HUES48 (cell line): ENCODE results near the gene PLCD4.

ENCODE experiments used
- H3K27ac ChIP-seq: one replicate; pipeline ENCODE4 v1.7.0; 2013; ENCODE audit warnings: low read depth, low read length, inconsistent platforms
- H3K27me3 ChIP-seq: 2 replicates; pipeline ENCODE4 v1.6.1; 2013; ENCODE audit warnings: mild to moderate bottlenecking, low read length; ENCODE audit not compliant: control insufficient read depth, insufficient read depth
- H3K36me3 ChIP-seq: 2 replicates; pipeline ENCODE4 v1.6.1; 2013; ENCODE audit warnings: low read length; ENCODE audit not compliant: control insufficient read depth, insufficient read depth
- H3K4me1 ChIP-seq: 2 replicates; pipeline ENCODE4 v1.6.1; 2013; ENCODE audit warnings: mild to moderate bottlenecking, low read length; ENCODE audit not compliant: control insufficient read depth, insufficient read depth
- H3K4me3 ChIP-seq: 2 replicates; pipeline ENCODE4 v1.5.1; 2013; ENCODE audit warnings: mild to moderate bottlenecking, low read depth, low read length
- H3K9ac ChIP-seq: 2 replicates; pipeline ENCODE4 v1.6.1; 2013; ENCODE audit warnings: mild to moderate bottlenecking, low read depth, low read length, moderate library complexity
- H3K9me3 ChIP-seq: 2 replicates; pipeline ENCODE4 v1.6.1; 2013; ENCODE audit warnings: low read length; ENCODE audit not compliant: control insufficient read depth, insufficient read depth

PLCD4 gene

GRCh38 chr2:218607436-218608115 is at the start of gene PLCD4:
TSS of gene PLCD4 (plus strand) at chr2:218607899. CDS start at chr2:218615740, 7,841 bp downstream.
- Histone ChIP-seq H3K9me3 (no peaks in the 10 kb centered on the region), H3K27ac (peak within 1 kb of the TSS; percentile 13), H3K36me3 (no peaks in the 10 kb centered on the region), H3K9ac (no peak within 1 kb of the TSS), H3K27me3 (no peaks in the 10 kb centered on the region), H3K4me1 (peaks cover 10% of the 10 kb centered on the region), H3K4me3 (no peak within 1 kb of the TSS)

GRCh38 chr2:218557941-218558340 is 49.8 kb upstream of the PLCD4 start:
- Histone ChIP-seq H3K27ac (no peak overlapping the region), H3K4me1 (peaks cover 24% of the 10 kb centered on the region), H3K9me3 (peaks cover 3% of the 10 kb centered on the region; the same call in 1 of the 2 replicates), H3K4me3 (no peak overlapping the region), H3K27me3 (no peaks in the 10 kb centered on the region), H3K36me3 (peaks cover 76% of the 10 kb centered on the region), H3K9ac (no peak overlapping the region)

- H3K9me3 ChIP-seq, result no peaks in the 10 kb centered on the region
- H3K27ac ChIP-seq, result no peak overlapping the region
- peaks cover 22% of the 10 kb centered on the region for H3K4me1 ChIP-seq
- H3K4me3 ChIP-seq, result no peak overlapping the region
- peaks cover 74% of the 10 kb centered on the region for H3K36me3 ChIP-seq
- no peak overlapping the region for H3K9ac ChIP-seq
- no peaks in the 10 kb centered on the region for H3K27me3 ChIP-seq
Observed at GRCh38 chr2:218558986-218559385, 48.7 kb upstream of the PLCD4 start.

DNA sequence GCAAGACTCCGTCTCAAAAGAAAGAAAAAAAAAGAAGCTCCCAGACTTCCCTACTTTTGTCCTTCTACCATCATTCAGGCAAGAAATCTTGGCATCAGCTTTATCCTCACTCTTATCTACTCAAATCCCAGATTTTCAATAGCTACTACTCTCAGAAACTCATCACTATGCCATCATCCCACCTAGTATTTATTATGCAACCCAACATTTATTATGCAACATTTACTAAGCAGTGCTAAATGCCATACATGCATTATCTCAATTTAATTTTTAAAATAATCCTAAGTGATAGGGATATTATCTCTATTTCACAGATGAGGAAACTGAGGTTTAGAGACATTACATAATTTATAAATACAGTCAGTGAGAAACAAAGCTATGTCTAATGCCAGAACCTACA is 43.6 kb upstream of the PLCD4 start:
- no peak overlapping the region for H3K4me3 ChIP-seq
- no peak overlapping the region for H3K27ac ChIP-seq
- H3K4me1 ChIP-seq, result peaks cover 8% of the 10 kb centered on the region
- H3K36me3 ChIP-seq, result peaks cover 72% of the 10 kb centered on the region
- no peak overlapping the region for H3K9ac ChIP-seq
- H3K9me3 ChIP-seq, result no peaks in the 10 kb centered on the region
- H3K27me3 ChIP-seq, result no peaks in the 10 kb centered on the region

DNA sequence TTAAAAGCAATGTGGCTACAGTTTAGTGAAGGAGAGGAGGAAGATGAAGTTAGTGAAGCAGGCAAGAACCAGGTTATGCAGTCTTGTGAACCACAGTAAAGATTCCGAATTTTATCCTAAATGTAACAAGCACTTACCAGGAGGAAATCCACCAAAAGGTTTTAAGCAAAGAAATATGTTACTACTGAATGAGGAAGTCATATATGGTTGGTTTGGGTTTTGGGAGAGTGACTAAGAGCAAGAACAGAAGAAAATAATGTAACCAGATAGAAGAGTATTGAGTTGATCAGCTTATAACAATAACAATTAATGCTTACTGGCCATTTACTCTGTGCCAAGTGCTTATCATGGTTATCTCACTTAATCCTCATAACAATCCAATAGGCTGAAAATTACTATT is 41.4 kb upstream of the PLCD4 start:
- peaks cover 50% of the 10 kb centered on the region for H3K36me3 ChIP-seq
- no peaks in the 10 kb centered on the region for H3K9me3 ChIP-seq
- peak overlapping the region; percentile 90; the same call in 1 of the 2 replicates for H3K4me3 ChIP-seq
- H3K4me1 ChIP-seq, result peaks cover 21% of the 10 kb centered on the region
- H3K9ac ChIP-seq, result no peak overlapping the region
- H3K27ac ChIP-seq, result no peak overlapping the region
- H3K27me3 ChIP-seq, result no peaks in the 10 kb centered on the region

GRCh38 chr2:218567797-218568189 is 39.9 kb upstream of the PLCD4 start:
- peak overlapping the region; percentile 90 for H3K4me3 ChIP-seq
- no peaks in the 10 kb centered on the region for H3K9me3 ChIP-seq
- H3K27me3 ChIP-seq, result no peaks in the 10 kb centered on the region
- H3K27ac ChIP-seq, result peak overlapping the region; percentile 98
- peak overlapping the region; percentile 79 for H3K9ac ChIP-seq
- H3K36me3 ChIP-seq, result peaks cover 47% of the 10 kb centered on the region
- peaks cover 21% of the 10 kb centered on the region for H3K4me1 ChIP-seq

GRCh38 chr2:218568190-218569037 is 39.3 kb upstream of the PLCD4 start, which contains the start of the genes CNOT9 and USP37:
TSS of gene CNOT9 (plus strand) at chr2:218568839. CDS start at chr2:218568955, 116 bp downstream.
TSS of gene USP37 (minus strand) at chr2:218568351. CDS start at chr2:218558653, 9,698 bp downstream.
- H3K4me3 ChIP-seq, result peak within 1 kb of the TSS; percentile 90
- H3K27me3 ChIP-seq, result no peaks in the 10 kb centered on the region
- H3K9ac ChIP-seq, result peak within 1 kb of the TSS; percentile 98
- H3K9me3 ChIP-seq, result no peaks in the 10 kb centered on the region
- peaks cover 46% of the 10 kb centered on the region for H3K36me3 ChIP-seq
- H3K27ac ChIP-seq, result peak within 1 kb of the TSS; percentile 98
- peaks cover 21% of the 10 kb centered on the region for H3K4me1 ChIP-seq

GRCh38 chr2:218569038-218569431 is 38.7 kb upstream of the PLCD4 start:
- peak overlapping the region; percentile 90 for H3K4me3 ChIP-seq
- H3K36me3 ChIP-seq, result peaks cover 47% of the 10 kb centered on the region
- peak overlapping the region; percentile 98 for H3K9ac ChIP-seq
- H3K27ac ChIP-seq, result peak overlapping the region; percentile 98
- no peaks in the 10 kb centered on the region for H3K27me3 ChIP-seq
- H3K4me1 ChIP-seq, result peaks cover 21% of the 10 kb centered on the region
- no peaks in the 10 kb centered on the region for H3K9me3 ChIP-seq

DNA sequence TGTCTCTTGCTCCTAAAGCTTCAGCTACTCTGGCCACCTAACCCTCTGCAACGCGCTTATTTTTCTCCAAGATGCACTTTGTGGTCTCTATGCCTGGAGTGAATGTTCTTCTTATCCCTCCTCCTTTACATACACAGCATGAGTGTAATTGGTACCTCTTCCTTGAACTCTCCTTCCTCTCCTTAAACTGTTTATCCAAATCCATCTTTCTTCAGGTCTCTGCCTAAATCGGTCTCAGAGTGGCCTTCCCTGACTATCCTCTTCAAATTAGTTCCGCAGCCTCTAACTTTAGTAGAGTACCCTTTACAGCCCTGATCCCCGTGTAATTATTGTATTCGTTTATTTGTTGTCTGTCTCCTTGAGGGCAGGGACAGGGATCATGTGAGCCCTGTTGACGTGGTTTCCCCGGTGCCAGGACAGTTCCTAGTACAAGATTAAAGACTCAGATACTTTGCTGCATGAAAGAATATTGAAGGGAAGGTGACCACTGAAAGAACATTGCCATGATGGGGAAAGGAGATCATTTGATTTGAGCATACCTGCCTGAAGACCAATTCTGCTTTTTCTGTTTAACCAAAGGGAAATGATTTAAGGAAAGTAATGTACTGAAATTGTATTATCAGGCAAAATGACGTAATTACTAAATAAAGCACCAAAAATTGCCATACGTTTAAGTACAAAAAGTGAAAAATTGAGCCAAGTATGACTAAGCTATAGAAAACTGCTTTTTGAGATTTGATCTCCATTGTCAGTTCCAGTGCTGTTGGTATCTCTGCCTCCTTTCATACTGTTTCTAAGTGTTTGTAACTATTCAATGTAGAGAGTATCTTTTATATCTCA is 37.8 kb upstream of the PLCD4 start:
- H3K4me3 ChIP-seq, result peak overlapping the region; percentile 90
- H3K27me3 ChIP-seq, result no peaks in the 10 kb centered on the region
- H3K9me3 ChIP-seq, result no peaks in the 10 kb centered on the region
- peaks cover 47% of the 10 kb centered on the region for H3K36me3 ChIP-seq
- H3K27ac ChIP-seq, result peak overlapping the region; percentile 98
- H3K9ac ChIP-seq, result peak overlapping the region; percentile 98
- H3K4me1 ChIP-seq, result peaks cover 21% of the 10 kb centered on the region

DNA sequence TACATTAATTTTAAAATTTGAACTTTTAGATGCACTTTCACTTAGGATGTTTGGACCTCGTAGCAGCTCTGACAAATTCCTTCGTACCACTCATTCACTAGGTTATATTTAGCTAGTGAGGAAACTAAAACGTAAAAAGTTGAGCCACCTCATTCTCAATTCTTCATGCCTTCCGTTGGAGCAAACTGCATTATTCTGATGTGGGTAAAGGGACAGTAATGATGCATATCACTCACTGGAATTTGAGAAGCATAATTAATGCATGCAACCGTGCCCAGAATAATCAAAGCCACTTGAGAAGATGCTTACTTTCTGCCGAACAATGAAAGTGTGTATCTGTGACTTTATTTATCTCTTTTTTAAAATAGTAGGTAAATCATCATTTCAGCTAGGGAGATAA is 36.8 kb upstream of the PLCD4 start:
- no peak overlapping the region for H3K27ac ChIP-seq
- peaks cover 46% of the 10 kb centered on the region for H3K36me3 ChIP-seq
- no peak overlapping the region for H3K9ac ChIP-seq
- H3K27me3 ChIP-seq, result no peaks in the 10 kb centered on the region
- no peaks in the 10 kb centered on the region for H3K9me3 ChIP-seq
- H3K4me1 ChIP-seq, result peaks cover 24% of the 10 kb centered on the region
- peak overlapping the region; percentile 90 for H3K4me3 ChIP-seq
